ENCODE measurements around the gene COPG1. TPM values are rescaled to one million over a fixed set of nuclear protein-coding genes. Genes with fewer than 3 reads are reported as not detected.
"Not testable (repeated sequence)": the region's sequence is repeated elsewhere in the genome, so short reads cannot be mapped to it uniquely, and the experiment has no call there.

The COPG1 gene
- total RNA-seq, 1 experiment from 2014 or later = 132 TPM

DNA sequence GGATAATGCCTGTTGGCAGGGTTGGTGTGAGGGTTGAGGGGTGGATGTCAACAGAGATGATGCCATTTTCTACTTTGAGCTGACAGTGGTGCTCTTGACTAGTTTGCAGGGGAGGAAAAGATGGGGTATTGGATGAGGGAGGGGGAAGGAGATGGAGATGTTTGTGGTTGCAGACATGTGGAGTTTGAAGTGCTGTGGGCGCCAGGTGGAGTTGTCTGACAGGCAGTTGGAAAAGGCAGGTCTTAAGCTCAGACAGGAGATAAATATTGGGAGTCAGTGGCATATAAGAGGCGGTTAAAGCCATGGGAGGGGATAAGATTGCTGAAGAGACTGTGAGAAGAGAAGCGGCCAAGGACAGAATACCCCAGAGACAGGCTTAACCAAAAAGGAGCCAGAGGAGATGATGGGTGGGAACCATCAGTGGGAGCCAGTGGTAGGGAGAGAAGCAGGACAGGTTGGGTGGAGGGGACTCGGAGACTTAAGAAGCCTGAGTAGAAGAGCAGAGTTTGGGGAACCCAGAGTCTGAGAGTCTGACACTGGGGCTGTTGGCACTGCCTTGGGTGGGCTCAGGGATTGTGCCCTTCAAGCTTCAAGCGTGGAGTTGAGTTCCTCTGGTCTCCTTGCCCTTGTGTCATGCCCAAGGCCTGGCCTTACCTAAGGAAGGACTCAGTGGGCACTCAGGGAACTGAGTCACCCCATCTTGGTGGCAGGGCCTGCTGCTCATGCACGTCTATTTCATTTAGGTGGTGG is 13.9 kb downstream of the COPG1 start (continued):
- TF ChIP-seq, protein P1, sequence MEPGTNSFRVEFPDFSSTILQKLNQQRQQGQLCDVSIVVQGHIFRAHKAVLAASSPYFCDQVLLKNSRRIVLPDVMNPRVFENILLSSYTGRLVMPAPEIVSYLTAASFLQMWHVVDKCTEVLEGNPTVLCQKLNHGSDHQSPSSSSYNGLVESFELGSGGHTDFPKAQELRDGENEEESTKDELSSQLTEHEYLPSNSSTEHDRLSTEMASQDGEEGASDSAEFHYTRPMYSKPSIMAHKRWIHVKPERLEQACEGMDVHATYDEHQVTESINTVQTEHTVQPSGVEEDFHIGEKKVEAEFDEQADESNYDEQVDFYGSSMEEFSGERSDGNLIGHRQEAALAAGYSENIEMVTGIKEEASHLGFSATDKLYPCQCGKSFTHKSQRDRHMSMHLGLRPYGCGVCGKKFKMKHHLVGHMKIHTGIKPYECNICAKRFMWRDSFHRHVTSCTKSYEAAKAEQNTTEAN (CRISPR knock-in tag; IDR thresholded peaks at IDR 0.05) = no peak
- TF ChIP-seq, protein P2, sequence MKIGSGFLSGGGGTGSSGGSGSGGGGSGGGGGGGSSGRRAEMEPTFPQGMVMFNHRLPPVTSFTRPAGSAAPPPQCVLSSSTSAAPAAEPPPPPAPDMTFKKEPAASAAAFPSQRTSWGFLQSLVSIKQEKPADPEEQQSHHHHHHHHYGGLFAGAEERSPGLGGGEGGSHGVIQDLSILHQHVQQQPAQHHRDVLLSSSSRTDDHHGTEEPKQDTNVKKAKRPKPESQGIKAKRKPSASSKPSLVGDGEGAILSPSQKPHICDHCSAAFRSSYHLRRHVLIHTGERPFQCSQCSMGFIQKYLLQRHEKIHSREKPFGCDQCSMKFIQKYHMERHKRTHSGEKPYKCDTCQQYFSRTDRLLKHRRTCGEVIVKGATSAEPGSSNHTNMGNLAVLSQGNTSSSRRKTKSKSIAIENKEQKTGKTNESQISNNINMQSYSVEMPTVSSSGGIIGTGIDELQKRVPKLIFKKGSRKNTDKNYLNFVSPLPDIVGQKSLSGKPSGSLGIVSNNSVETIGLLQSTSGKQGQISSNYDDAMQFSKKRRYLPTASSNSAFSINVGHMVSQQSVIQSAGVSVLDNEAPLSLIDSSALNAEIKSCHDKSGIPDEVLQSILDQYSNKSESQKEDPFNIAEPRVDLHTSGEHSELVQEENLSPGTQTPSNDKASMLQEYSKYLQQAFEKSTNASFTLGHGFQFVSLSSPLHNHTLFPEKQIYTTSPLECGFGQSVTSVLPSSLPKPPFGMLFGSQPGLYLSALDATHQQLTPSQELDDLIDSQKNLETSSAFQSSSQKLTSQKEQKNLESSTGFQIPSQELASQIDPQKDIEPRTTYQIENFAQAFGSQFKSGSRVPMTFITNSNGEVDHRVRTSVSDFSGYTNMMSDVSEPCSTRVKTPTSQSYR (CRISPR knock-in tag; IDR thresholded peaks at IDR 0.05) = no peak
- no peak for TF ChIP-seq RORB (CRISPR knock-in tag; IDR thresholded peaks at IDR 0.05)
- no peak for TF ChIP-seq ZNF219 (CRISPR knock-in tag; IDR thresholded peaks at IDR 0.05; ENCODE audit: borderline replicate concordance)
- TF ChIP-seq CREB1 (CRISPR knock-in tag; IDR thresholded peaks at IDR 0.05) = no peak
- TF ChIP-seq, protein P3, sequence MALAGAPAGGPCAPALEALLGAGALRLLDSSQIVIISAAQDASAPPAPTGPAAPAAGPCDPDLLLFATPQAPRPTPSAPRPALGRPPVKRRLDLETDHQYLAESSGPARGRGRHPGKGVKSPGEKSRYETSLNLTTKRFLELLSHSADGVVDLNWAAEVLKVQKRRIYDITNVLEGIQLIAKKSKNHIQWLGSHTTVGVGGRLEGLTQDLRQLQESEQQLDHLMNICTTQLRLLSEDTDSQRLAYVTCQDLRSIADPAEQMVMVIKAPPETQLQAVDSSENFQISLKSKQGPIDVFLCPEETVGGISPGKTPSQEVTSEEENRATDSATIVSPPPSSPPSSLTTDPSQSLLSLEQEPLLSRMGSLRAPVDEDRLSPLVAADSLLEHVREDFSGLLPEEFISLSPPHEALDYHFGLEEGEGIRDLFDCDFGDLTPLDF (CRISPR knock-in tag; IDR thresholded peaks at IDR 0.05) = no peak

DNA sequence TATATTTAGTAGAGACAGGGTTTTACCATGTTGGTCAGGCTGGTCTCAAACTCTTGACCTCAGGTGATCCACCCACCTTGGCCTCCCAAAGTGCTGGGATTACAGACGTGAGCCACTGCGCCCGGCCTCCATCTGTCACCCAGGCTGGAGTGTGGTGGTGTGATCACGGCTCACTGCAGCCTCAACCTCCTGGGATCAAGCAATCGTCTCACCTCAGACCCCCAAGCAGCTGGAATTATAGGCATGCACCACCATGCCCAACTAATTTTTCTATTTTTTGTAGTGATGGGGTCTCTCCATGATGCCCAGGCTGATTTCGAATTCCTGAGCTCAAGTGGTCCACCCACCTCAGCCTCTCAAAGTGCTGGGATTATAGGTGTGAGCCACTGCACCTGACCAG is 15.6 kb downstream of the COPG1 start:
- DNase-seq (ENCODE audit: low spot score); CTCF ChIA-PET; H3K27me3 Mint-ChIP-seq (ENCODE audit: low read depth); ATAC-seq; H3K9me3 Mint-ChIP-seq; POLR2A ChIA-PET; H3K4me3 Mint-ChIP-seq; H3K27ac Mint-ChIP-seq; H3K4me1 Mint-ChIP-seq: not testable (repeated sequence)
- H3K36me3 Mint-ChIP-seq = peaks cover 89% of the 10 kb centered on the region

DNA sequence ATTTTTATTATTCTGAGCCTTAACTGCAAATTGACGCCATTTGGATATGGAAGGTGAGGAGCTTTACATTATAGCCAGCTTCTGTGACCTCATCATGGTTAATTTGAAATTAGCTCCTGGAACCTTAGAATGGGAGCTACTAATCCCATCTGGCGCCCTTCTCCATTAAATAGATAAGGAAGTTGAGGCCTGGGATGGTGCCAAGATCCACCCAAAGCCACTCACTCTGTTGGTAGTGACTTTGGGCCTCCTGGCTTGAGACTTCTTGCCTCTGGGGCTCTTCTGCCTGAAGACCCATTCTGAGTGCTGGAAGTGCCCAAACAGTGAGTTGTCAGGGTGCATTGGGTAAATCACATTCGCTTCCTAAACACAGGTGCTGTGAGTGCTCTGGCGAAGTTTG is 17.2 kb downstream of the COPG1 start:
- Mint-ChIP-seq H3K9me3 (no peaks in the 10 kb centered on the region), H3K4me1 (no peaks in the 10 kb centered on the region), H3K27ac (no peak overlapping the region), H3K4me3 (no peak overlapping the region), H3K36me3 (peaks cover 88% of the 10 kb centered on the region), H3K27me3 (ENCODE audit: low read depth) (no peaks in the 10 kb centered on the region)
- ChIA-PET CTCF (interaction anchor here (0.5 kb wide), 1 partner anchor 12 kb away, joined by 3 read pairs; the partner anchor contains the start of gene HMCES), POLR2A (interaction anchor here (1.3 kb wide), 1 partner anchor 50 kb away, joined by 3 read pairs; a partner anchor contains a TSS)
- DNase-seq (ENCODE audit: low spot score) (no peak), ATAC-seq (no peak)
- TF ChIP-seq PRRX2 (CRISPR knock-in tag; IDR thresholded peaks at IDR 0.05) = no peak

DNA sequence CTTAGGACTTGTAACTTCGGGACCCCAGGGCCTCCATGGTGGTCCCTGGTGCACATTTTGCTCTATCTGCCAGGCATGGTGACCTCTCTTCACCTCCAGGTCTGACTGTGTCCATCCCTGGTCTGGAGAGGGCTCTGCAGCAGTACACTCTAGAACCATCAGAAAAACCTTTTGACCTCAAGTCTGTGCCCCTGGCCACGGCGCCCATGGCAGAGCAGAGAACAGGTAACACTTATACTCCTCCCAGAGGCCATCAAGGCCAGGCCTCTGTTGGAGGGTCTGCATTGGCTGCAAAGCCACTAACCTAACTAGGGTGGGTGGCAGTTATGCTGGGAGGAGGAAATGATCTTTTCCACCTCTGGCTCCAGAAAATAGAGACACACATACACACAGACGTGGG is 19.0 kb downstream of the COPG1 start:
- POLR2A ChIA-PET = no interaction called here
- no peaks in the 10 kb centered on the region for H3K9me3 Mint-ChIP-seq
- peaks cover 90% of the 10 kb centered on the region for H3K36me3 Mint-ChIP-seq
- H3K27ac Mint-ChIP-seq = no peak overlapping the region
- ATAC-seq (no peak), DNase-seq (ENCODE audit: low spot score) (no peak)
- CTCF ChIA-PET = no interaction called here
- no peak overlapping the region for H3K4me3 Mint-ChIP-seq
- H3K27me3 Mint-ChIP-seq (ENCODE audit: low read depth) = no peaks in the 10 kb centered on the region
- H3K4me1 Mint-ChIP-seq = no peaks in the 10 kb centered on the region
- TF ChIP-seq, protein P4, sequence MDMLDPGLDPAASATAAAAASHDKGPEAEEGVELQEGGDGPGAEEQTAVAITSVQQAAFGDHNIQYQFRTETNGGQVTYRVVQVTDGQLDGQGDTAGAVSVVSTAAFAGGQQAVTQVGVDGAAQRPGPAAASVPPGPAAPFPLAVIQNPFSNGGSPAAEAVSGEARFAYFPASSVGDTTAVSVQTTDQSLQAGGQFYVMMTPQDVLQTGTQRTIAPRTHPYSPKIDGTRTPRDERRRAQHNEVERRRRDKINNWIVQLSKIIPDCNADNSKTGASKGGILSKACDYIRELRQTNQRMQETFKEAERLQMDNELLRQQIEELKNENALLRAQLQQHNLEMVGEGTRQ (CRISPR knock-in tag; IDR thresholded peaks at IDR 0.05) = no peak
- TF ChIP-seq, protein P5, sequence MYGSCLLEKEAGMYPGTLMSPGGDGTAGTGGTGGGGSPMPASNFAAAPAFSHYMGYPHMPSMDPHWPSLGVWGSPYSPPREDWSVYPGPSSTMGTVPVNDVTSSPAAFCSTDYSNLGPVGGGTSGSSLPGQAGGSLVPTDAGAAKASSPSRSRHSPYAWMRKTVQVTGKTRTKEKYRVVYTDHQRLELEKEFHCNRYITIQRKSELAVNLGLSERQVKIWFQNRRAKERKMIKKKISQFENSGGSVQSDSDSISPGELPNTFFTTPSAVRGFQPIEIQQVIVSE (CRISPR knock-in tag; IDR thresholded peaks at IDR 0.05; ENCODE audit: borderline replicate concordance) = no peak
- TF ChIP-seq FOXJ3 (CRISPR knock-in tag; IDR thresholded peaks at IDR 0.05; ENCODE audit: borderline replicate concordance) = no peak
- TF ChIP-seq SMAD3 (CRISPR knock-in tag; IDR thresholded peaks at IDR 0.05; ENCODE audit: borderline replicate concordance) = no peak
- TF ChIP-seq, protein P6, sequence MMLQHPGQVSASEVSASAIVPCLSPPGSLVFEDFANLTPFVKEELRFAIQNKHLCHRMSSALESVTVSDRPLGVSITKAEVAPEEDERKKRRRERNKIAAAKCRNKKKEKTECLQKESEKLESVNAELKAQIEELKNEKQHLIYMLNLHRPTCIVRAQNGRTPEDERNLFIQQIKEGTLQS (CRISPR knock-in tag; conservative IDR thresholded peaks at IDR 0.05) = no peak
- no peak for TF ChIP-seq NR1H2 (CRISPR knock-in tag; IDR thresholded peaks at IDR 0.05)
- TF ChIP-seq, protein P7, sequence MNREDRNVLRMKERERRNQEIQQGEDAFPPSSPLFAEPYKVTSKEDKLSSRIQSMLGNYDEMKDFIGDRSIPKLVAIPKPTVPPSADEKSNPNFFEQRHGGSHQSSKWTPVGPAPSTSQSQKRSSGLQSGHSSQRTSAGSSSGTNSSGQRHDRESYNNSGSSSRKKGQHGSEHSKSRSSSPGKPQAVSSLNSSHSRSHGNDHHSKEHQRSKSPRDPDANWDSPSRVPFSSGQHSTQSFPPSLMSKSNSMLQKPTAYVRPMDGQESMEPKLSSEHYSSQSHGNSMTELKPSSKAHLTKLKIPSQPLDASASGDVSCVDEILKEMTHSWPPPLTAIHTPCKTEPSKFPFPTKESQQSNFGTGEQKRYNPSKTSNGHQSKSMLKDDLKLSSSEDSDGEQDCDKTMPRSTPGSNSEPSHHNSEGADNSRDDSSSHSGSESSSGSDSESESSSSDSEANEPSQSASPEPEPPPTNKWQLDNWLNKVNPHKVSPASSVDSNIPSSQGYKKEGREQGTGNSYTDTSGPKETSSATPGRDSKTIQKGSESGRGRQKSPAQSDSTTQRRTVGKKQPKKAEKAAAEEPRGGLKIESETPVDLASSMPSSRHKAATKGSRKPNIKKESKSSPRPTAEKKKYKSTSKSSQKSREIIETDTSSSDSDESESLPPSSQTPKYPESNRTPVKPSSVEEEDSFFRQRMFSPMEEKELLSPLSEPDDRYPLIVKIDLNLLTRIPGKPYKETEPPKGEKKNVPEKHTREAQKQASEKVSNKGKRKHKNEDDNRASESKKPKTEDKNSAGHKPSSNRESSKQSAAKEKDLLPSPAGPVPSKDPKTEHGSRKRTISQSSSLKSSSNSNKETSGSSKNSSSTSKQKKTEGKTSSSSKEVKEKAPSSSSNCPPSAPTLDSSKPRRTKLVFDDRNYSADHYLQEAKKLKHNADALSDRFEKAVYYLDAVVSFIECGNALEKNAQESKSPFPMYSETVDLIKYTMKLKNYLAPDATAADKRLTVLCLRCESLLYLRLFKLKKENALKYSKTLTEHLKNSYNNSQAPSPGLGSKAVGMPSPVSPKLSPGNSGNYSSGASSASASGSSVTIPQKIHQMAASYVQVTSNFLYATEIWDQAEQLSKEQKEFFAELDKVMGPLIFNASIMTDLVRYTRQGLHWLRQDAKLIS (CRISPR knock-in tag; IDR thresholded peaks at IDR 0.05; ENCODE audit: borderline replicate concordance) = no peak
- TF ChIP-seq, protein P8, sequence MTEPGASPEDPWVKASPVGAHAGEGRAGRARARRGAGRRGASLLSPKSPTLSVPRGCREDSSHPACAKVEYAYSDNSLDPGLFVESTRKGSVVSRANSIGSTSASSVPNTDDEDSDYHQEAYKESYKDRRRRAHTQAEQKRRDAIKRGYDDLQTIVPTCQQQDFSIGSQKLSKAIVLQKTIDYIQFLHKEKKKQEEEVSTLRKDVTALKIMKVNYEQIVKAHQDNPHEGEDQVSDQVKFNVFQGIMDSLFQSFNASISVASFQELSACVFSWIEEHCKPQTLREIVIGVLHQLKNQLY (CRISPR knock-in tag; IDR thresholded peaks at IDR 0.05) = no peak
- TF ChIP-seq, protein P9, sequence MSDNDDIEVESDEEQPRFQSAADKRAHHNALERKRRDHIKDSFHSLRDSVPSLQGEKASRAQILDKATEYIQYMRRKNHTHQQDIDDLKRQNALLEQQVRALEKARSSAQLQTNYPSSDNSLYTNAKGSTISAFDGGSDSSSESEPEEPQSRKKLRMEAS (CRISPR knock-in tag; IDR thresholded peaks at IDR 0.05) = no peak
- no peak for TF ChIP-seq SOX15 (CRISPR knock-in tag; IDR thresholded peaks at IDR 0.05)
